GM19455 (cell line): ENCODE measurements around the gene TBX1.

ENCODE experiments used
- ATAC-seq: cut with Tn5 transposase; IDR thresholded peaks from one replicate; pipeline ENCODE4 v1.9.1; 2021; ENCODE audit not compliant: unreplicated experiment

TBX1 gene

GRCh38 chr22:19809741-19810140 lies 49.2 kb downstream of the TBX1 start:
- no peak for ATAC-seq

- ATAC-seq: no peak
These were observed 50.0 kb downstream of the TBX1 start for GRCh38 chr22:19810381-19811201.

GRCh38 chr22:19811211-19811621 lies 50.6 kb downstream of the TBX1 start:
- no peak for ATAC-seq

GRCh38 chr22:19811811-19812771 lies 51.5 kb downstream of the TBX1 start:
- ATAC-seq: no peak

GRCh38 chr22:19812910-19813309 lies 52.3 kb downstream of the TBX1 start:
- ATAC-seq: no peak

- no peak for ATAC-seq
These were observed 53.9 kb downstream of the TBX1 start for GRCh38 chr22:19814428-19814827.

GRCh38 chr22:19815093-19815822 lies 54.7 kb downstream of the TBX1 start:
- no peak for ATAC-seq

GRCh38 chr22:19815823-19816290 lies 55.3 kb downstream of the TBX1 start:
- no peak for ATAC-seq

- no peak for ATAC-seq
These were observed 56.0 kb downstream of the TBX1 start for GRCh38 chr22:19816372-19817119.
